Activated CD8-positive, alpha-beta memory T cell treated with anti-CD3 and anti-CD28 coated beads, Interleukin-2, amount 50 U/mL, for 24 hours (primary cell): ENCODE results near the gene FAAH.

Experiments
- DNase-seq: peaks from one replicate; pipeline ENCODE4 v3.0.0-alpha.2; 2020; ENCODE audit errors: extremely low read depth

FAAH gene

DNA sequence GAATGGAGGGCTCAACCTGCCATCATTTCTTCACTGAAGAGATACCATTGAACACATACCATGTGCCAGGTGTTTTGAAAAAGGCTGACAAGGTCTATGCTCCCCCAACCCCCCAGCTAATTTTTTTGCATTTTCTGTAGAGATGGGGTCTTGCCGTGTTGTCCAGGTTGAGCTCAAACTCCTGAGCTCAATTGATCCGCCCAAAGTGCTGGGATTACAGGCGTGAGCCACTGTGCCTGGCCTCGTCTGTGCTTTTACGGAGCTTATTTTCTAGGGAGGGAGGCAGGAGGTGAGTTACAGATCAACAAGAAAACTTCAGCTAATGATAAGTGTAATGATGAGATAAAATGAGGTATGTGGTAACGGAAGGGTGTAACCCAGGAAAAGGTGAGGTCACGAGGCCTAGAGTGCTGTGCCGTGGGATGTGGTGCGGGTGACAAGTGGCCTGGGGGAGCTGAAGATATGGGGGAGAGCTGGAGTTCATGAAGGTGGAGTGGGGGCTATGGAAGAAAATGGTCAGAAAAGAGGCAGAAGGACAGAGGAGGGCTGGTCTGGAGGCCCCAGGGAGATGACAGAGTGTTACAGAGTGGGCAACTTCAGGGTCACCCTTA, 28.2 kb downstream of the FAAH start:
- no peak for DNase-seq

DNA sequence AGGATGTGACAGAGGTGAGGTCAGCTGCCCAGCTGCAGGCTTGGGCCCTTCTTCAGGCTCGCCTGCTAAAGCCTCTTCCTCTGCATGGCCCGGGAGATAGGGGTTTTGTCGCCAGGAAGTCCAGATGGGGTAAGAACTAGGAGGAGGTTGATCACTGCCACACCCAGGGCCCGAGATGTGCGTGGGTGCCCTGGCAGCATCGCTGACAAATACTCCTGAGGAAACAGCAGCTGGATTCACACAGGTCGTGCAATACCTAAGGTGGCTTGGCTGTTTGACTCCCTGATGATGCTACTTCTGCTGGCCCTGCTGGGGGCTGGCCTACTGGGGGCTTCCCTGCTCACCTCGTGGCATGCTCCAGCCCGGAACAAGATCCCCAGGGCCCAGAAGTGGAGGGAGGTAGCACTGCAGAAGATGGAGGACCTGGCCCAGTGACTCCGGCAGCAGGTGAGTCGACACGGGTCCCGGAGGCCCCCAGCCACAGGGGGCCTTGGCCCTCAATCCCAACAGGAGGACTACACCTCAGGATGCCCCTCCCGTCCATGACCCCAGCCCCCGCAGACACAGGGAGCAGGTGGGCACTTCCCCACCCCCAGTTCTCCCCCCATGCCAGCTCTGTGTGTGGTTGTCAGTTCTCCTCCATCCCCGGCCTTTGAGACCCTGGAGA, 29.6 kb downstream of the FAAH start:
- no peak for DNase-seq

DNA sequence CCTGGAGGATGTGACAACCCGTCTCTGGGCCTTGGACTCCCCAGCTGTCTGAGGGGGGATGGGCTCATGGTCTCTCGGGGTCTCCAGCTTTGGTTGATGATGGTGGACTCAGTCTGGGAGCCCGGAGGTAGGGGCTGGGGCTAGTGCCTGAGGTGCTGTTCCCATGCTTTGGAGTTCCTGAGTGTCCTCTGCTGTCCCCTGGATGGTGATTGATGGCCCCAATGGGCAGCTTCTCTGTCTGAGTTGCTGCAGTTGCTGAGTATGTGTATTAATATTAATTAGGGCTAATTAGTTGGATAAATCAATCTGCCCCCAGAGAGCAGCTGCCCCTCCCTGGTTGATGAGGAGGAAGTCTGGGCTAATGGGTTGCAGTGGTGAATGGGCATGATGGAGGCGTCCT, 30.6 kb downstream of the FAAH start:
- DNase-seq, result no peak

DNA sequence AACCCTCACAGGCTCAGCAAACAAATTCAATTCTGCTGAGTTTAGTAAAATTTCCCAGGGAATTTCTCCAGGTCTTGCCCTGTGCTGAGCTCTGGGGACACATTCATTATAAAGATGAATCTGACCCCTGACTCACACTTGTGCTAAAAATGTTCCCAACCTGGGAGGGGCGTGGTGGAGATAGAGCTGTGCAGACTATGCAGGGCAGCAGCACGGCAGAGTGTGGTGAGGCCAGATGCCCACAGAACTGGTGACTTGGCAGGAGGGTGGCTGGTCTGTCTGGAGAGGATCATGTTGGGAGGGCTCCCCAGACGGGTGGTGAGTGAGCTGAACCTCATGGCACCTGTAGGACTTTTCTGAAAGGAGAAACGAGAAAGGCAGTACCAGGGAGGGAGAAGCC, 31.6 kb downstream of the FAAH start:
- no peak for DNase-seq

DNA sequence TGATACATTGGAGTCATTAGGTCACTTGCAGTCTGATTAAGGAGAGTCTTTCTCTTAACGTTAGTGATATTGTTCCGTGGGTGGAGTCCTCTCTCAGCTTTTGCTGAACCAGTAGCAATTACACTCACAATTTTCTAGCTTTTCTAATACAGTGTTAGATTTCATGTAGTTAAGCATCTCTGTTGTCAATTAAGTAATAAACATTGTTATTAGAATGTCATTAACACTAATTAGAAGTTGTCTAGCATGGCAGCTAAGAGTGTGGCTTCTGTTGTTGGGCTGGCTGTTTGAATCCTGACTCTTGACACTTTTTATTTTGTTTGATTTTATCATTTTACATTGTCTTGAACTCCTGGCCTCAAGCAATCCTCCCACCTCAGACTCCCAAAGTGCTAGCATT, 33.4 kb downstream of the FAAH start:
- no peak for DNase-seq

DNA sequence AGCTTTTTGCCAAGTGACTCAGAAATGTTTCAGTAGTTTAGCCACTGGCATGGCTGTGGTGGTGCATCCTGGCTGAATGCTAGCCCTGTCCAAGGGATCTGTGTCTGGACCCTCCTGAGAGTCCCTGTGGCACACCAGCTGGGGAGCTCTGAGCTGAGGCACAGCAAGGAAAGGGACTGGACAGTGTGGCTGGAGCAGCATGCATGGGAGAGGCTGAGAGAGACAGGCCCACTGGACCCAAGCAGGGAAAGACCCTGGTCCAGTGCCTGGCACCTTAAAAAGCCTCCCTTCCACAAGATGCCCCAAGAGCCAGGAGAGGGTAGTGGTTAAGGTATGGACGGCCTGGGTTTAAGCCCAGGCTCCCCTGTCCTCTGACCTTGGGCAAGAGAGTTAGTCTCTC, 35.3 kb downstream of the FAAH start:
- no peak for DNase-seq

DNA sequence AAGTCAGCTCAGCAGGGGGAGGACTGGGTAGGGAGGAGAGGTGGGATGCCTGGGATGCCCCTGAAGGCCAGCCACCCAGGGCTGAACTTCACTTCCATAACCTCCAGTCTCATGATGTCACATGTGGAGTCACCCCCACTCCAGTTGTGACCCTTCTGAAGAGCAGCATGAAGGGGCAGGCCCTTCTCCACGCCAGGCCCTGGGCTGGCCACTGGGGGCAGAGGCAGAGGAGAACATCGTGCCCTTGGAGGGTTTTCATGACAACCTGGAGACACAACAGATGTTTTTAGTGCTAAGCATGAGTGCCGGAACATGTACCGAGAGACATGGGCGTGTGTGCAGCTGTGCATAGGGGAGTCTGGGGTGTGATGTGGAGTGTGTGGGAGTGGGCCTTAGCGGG, 37.6 kb downstream of the FAAH start:
- DNase-seq, result no peak

DNA sequence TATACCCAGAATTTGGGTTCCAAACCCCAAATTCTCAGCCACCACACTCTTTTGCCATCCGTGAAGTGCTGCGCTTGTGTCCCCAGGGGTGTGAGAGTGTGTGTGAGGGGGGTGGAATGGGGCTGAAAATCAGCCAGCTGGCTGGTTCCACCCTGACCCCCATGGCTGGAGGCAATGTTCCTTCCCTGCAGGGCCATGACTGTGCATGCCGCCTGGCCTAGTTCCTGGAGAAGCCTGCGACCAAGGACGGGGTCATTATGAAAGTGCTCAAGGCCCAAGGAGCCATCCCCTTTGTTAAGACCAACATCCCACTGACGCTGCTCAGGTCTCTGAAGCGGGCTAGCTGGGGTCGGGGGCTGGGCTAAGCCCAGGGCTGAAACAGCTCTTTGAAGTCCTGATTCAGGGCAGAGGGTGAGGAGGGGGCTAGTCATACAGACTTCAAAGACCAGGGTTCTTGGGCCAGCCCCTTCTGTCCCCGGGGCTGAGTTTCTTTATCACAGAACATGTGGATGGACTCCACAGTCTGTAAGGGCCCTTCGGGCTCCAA, 38.7 kb downstream of the FAAH start:
- DNase-seq, result no peak

DNA sequence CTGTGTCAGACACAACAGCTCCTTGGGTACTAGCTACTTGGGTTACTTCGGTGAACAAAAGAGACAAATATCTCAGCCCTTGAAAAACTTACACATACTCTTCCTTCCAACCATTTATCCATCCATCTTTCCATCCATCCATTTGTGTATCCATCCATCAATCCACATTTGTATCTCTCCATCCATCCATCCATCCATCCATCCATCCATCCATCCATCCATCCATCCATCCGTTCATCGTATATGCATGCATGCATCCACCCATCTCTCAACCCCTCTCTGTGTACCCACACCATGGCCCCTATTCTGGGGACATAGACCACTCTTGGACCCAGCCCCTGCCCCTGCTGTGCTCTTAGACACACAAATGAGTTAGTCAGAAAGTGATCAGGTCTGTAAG, 40.2 kb downstream of the FAAH start:
- DNase-seq, result no peak

DNA sequence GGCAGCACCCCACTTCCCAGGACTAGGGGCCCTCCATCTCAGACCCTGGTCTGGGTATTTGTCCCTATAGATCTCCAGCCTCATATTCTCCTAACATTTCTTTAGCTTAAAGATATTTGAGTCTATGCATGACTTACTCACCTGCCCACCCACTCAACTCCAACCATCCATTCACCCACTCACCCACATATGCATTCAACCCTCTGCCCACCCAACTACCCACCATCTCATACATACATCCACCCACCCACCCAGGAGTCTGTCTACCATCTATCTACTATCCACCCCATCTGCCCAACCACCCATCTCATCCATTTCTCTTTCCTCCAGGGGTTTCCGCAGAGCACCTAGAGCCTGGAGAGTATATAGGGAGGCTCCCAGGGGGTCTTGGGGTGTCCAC, 42.7 kb downstream of the FAAH start:
- DNase-seq, result no peak

DNA sequence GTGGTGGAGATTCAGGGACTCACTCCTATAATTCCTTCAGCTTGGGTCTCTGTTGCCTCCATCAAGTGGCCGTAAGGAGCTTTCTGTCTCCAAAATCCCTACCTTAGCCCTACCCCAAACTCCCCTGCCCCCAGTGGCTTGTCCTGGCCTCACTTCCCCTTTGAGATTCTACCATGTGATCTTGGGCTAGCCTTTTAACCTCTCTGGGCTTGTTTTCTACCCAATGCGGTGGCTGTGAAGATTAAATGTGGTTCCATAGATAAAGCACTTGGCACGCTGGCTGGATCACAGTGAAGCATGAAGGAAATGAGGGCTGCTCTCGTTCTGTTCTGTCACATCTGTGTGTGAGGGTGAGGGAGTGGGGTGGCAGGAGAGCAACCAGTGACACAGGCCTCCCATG, 43.6 kb downstream of the FAAH start:
- no peak for DNase-seq

DNA sequence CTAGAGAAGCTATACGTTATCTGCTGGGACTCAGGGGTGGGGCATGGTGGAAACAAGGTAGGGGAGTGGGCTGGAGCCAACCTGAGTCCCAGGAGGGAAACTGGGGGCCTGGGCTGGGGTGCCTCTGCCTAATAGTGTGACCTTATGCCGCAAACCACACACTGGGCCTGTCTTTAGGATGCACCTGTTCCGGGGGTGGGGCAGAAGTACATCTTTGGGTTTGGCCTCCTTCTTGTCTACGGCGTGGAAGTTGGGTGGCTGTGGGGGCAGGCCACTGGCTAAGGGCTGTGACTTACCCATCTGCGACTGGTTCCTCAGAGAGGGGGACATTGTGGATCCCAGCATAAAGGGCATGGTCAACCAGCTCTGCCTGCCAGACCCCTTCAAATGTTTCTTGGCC, 44.2 kb downstream of the FAAH start:
- DNase-seq, result no peak

DNA sequence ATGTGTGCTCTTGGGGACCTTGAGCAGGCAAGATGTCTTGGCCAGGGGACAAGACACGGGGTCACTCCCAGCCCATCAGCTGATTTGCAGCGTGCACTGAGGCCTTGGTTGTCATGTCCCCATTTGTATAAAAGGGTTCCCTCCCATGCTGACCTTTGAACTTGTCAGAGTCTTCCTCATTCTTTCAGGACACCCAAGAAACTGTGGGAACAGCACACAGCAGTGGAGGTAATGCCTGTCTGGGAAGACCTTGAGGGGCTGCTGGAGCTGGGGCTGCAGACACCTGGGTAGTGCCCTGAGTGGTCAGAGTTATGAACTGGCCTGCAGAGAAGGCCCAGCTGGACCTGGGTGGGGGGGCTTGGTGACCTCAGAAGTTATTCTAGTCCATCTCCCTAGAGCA, 46.4 kb downstream of the FAAH start:
- no peak for DNase-seq

DNA sequence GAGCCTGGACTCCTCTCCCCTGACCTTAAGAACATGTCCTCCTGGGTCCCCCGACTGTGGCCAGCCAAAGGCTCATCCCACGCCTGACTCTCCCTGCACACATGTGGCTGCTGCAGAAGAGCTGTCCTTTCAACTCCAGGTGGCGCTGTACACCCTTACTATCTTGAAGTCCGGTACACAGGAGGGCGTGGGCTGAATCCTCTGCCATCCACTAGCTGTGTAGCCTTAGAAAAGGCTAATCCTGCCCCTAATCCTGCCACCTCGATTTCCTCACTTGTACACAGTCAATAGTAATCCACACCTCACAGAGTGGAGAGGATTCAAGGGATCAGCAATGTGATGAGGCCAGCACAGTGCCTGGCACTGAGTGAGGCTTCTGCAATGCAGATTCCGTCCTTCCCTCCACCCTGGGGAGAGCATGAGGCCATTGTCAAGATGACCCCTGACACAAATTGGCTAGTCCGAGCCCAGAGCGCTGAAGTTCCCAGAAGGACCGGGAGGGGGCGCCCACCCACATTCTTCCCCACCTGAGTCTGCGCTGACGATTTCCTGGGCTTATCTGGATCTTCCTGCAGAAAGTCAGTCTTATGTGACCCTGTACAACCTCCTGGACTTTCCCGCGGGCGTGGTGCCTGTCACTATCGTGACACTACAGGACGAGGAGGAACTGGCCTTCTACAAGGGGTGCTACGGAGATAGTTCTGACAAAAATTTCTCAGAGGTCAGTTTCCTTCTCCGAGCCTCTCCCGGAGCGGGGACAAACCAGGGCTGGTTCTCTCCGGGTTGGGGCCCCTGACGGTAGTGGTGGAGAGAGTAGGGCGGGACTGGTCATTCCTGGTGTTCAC, 48.4 kb downstream of the FAAH start:
- DNase-seq, result peak; percentile 35

DNA sequence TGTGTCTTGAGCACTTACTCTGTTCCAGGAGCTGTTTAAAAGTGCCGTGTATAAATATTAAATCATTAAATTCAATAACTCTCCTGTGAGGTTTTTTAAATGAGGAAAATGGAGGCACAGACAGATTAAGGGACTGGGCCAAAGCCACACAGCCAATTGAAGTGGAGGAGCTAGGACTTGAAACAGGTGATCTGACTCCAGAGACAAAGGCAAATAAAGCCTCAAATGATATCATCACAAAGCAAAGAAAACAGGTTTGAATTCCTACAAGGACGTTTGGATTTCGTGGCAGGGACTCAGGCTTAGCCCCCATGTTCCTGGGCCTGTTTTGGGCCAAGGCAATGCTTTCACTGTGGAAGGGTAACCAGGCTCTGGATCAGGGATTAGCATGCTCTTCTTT, 50.3 kb downstream of the FAAH start:
- no peak for DNase-seq

DNA sequence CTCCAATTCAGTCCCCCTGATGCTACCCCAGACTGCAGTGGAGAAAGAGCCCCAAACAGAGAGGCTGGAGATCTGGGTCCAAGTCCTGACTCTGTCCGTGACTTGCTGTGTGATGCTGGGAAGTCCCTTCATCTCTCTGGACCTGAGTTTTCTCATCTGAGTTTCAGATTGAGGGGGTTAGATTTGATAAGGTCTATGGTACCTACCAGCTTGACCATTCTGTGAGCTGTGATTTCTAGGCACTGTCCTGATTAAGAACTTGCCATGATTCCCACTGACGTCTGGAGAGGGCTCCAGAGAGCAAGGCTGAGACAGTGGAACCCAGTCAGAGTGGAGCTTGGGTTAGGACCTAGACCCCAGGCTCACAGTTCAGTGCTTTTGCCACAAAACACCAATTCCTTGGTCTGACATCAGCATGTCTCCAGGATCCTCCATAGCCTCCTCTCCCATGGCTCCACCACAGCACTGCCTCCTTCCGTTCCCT, 51.7 kb downstream of the FAAH start:
- no peak for DNase-seq

DNA sequence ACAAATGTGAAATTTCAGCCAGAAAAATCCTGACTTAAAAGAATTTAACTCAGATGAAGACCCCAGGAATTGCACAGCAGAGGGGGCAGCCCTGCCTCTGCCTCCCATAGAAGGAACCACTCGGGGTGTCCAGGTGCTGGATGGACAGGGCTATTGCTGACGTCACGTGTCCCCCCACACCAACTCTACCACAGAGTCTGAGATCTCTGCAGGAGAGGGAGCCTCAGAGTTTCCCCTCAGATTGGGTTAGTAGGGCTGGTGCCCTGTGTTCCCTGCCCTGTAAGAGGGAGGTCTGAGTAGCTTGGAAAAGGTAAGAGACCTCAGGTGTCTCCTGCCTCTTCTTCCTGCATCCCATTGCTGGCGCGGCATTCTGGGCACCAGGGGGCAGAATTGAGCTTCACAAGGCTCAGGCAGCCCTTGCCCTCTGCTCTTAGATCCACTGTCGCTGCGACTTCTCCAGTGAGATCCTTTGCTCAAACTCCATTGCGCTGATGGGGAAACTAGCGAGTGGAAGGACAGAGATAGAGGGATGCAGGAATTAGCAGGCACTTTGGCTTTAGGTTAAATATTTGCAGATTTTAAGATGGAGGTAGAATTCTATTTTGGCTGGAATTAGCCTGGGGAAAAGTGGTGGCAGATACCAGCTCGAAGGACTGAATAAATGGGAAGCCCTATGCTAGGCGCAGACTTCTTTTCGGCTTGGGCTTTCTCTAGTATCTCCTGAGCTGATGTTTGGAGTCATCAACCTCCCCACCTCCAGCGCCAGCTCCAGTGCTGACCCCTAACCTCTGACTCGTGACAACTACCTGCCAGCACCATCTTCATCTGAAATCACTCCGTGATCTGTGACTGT, 52.8 kb downstream of the FAAH start:
- DNase-seq, result peak; percentile 52

DNA sequence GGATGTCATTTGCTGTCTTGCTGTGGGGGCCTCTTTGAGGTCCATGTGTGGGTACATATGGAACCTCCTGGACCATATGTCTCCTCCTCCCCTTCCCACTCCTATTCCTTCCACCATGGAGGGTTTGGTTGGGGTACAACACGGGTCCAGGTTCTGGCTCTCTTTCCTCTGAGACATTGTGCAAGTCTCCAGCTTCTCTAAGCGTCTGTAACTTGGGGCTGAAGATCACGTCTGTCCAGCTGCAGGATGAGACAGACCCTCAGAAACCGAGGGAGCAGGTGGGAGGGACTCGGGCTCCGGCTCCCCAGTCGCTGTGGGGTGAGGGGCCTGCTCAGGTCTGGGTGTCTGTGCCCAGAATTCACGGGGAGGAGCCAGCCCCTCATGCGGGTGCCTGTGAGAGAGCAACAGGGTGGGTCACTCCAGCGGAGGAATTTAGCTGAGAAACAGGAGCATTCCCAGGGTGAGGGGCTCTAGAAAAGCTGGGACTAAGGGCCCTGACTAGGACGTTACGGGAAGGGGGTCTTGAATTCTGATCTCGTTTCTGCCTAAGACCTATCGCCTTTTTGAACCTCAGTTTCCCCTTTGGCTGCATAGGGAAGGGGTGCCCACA, 53.5 kb downstream of the FAAH start:
- no peak for DNase-seq

DNA sequence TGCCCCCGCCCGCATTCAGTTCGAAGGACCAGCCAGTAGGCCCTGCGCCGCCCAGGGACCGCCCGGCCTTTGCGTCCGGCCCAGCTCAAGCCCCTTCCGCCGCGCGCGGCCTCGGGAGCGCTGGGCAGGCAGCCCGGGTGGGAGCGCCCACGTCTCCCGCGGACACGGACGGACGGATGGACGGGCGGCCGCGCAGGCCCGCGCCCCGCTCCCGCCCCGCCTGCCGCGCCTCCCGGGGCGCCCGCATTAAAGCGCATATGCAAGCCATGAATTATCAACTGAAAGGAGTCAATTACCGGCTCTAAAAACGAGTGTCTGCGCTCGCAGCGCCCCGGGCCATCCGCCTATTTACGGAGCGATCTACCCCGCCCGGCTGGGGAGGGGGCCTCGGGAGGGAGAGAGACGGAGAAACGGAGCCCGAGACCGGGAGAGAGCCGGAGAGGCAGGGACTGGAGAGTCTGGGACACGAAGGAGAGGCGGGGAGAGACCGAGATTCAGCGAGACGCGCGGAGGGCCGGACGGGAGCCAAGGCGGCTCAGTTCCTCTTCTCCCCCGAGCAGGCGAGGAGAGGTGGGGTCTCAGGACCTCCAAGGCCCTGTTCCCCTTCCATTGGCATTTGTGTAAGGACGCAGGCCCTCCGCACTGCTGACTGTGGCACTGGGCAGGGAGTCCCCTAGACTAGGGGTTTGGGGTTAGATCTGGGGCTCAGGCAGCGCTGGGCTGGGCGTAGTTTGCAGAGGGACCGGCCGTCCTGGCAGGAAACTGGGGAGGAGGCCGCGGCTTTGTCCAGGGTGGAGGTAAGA, 54.2 kb downstream of the FAAH start:
- no peak for DNase-seq
